Measurements from ENCODE around the gene USP9Y.
"Not testable (repeated sequence)": the region's sequence is repeated elsewhere in the genome, so short reads cannot be mapped to it uniquely, and the experiment has no call there.

USP9Y gene, protein sequence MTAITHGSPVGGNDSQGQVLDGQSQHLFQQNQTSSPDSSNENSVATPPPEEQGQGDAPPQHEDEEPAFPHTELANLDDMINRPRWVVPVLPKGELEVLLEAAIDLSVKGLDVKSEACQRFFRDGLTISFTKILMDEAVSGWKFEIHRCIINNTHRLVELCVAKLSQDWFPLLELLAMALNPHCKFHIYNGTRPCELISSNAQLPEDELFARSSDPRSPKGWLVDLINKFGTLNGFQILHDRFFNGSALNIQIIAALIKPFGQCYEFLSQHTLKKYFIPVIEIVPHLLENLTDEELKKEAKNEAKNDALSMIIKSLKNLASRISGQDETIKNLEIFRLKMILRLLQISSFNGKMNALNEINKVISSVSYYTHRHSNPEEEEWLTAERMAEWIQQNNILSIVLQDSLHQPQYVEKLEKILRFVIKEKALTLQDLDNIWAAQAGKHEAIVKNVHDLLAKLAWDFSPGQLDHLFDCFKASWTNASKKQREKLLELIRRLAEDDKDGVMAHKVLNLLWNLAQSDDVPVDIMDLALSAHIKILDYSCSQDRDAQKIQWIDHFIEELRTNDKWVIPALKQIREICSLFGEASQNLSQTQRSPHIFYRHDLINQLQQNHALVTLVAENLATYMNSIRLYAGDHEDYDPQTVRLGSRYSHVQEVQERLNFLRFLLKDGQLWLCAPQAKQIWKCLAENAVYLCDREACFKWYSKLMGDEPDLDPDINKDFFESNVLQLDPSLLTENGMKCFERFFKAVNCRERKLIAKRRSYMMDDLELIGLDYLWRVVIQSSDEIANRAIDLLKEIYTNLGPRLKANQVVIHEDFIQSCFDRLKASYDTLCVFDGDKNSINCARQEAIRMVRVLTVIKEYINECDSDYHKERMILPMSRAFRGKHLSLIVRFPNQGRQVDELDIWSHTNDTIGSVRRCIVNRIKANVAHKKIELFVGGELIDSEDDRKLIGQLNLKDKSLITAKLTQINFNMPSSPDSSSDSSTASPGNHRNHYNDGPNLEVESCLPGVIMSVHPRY (N-terminal part only)

GRCh38 chrY:12701181-12701695 lies at the start of gene USP9Y:
Gene USP9Y, plus strand, starts transcription at chrY:12701231. Its CDS starts 8,217 bp downstream, at chrY:12709448.
- no peak for DNase-seq

DNA sequence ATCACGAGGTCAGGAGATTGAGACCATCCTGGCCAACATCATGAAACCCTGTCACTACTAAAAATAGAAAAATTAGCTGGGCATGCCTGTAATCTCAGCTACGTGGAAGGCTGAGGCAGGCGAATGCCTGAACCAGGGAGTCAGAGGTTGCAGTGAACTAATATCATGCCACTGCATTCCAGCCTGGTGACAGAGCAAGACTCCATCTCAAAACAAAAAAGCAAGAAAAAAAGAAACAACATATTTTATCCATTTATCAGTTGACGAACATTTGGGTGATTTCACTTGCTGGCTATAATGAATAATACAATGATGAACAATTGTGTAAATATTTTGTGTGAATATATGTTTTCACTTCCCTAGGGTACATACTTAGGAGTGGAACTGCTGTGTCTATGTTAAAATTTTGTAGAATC lies 49.4 kb upstream of the USP9Y start:
- DNase-seq: no peak

- DNase-seq: peak; percentile 60
Measured at GRCh38 chrY:12661745-12662681, 39.0 kb upstream of the USP9Y start.

DNA sequence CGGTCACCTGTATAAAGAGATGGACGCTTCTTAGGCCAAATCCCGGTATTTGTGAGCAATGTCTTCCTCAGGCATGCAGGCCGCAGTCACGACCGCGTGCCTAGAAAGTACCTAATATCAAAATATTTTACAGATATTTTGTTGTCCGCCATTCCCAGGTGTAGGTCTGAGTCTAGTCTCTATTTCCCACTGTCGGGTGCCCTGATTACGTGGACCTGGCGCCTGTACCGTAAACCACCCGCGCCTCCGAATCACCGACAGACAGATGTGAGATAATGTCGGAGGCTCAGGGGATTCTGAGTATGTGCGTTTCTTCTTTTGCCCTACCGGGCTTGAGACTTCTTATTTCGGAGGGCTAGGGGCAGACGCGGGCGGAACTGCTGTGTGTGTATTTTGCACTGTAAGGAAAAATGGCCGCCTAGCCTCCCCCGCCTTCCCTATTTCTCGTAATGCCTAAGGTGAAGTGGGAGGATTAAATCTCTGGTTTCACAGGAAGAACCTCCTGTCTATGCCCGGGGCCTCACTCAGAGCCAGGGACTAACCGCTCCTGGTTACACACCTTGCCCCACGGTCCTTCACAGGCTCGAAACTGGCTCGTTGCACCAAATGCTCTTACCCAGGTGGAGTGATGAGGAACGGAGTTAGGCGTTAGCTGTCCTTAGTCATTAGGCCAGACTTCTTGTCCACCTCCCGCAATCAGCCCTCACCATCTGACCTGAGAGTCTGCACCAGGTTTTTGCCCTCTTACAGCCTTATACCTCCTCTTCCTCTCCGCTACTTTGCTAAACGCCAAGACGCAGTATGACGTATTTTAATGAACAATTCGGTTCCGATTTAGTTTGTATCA lies 38.1 kb upstream of the USP9Y start:
- DNase-seq: peak; percentile 53

GRCh38 chrY:12663845-12664244 lies 37.2 kb upstream of the USP9Y start:
- not testable (repeated sequence) for DNase-seq

- DNase-seq: no peak
Measured at GRCh38 chrY:12678111-12678510, 22.9 kb upstream of the USP9Y start.

DNA sequence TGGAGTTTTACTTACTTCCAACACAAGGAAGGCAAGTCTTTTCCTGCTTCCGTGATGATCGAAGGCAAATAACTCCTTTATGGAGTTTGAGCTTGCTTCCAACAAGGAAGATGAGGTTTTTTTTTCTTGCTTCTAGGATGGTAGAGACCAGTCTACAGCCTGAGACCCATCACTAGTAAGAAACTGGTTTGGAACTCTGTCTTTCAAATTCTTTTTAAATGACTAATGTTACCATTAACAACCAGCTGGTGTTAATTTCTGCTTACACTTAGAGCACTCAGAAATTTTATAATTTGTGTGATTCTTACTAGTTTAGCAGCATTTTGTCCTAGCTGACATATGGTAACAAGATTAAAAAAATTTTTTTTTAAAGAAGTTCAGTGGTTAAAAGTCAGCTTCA lies 19.5 kb upstream of the USP9Y start:
- DNase-seq: no peak

- no peak for DNase-seq
Measured at GRCh38 chrY:12688337-12688736, 12.7 kb upstream of the USP9Y start.

DNA sequence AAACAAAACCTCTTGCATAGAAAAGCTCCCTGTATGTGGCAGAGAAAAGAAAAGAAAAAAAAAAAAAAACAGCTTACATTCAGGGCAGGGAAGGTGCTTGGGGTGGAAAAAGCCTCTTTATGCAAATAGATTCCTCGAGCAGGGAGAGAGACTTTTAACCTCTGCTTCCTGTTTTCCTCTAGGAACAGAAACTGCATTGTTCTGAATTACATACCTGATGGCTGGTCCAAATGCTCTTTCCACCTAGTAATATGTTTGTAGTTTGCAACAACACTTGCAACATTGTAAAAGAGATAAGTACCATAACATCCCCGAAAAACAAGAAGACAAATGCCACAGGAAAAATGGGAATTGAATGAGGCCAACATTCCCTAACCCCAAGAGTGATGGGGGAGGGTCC lies 944 bp upstream of the USP9Y start:
- no peak for DNase-seq

DNA sequence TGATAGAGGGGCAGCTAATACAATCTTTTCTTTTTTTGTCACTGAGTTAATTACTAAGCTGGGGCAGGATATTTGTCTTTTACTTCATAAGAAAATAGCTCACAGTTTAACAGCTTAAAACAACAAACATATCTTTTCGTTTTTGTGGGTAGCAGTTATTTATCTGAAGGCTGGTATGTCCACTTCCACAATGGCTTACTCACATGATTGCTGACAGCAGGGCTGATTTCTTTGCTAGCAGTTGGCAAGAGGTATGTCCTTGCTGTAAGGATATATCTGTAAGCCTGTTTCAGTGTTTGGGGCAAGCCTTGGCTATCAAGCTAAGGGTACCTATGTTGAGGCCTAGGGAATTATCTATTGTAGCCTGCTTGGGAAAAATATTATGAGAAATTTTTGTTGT lies 1.1 kb downstream of the USP9Y start:
- DNase-seq: no peak

- peak; percentile 9 for DNase-seq
Measured at GRCh38 chrY:12710460-12710859, 9.4 kb downstream of the USP9Y start.

DNA sequence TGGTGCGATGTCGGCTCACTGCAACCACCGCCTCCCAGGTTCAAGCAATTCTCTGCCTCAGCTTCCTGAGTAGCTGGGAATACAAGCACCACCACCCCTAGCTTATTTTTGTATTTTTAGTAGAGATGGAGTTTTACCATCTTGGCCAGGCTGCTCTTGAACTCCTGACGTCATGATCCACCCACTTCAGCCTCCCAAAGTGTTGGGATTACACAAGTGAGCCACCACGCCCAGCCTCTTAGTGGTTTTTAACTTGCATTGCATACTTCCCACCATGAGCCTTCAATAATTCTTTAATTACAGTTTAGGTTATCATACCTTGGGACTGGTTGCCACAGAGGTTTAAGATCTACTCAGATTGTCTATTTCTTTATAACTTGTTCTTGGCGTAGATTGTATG lies 14.3 kb downstream of the USP9Y start:
- no peak for DNase-seq

DNA sequence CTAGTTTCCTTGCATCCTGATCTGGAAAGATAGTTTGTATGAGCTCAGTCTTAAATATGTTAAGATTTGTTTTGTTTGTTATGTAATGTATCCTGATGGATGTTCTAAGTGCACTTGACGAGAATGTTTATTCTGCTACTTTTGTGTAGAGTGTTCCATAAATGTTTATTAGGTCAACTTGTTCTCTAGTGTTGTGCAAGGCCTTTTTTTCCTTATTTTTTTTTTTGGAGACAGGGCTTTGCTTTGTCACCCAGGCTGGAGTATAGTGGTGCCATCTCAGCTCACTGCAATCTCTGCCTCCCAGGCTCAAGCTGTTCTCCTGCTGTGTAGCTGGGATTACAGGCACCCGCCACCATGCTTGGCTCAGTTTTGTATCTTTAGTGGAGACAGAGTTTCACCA lies 28.7 kb downstream of the USP9Y start:
- DNase-seq: no peak

DNA sequence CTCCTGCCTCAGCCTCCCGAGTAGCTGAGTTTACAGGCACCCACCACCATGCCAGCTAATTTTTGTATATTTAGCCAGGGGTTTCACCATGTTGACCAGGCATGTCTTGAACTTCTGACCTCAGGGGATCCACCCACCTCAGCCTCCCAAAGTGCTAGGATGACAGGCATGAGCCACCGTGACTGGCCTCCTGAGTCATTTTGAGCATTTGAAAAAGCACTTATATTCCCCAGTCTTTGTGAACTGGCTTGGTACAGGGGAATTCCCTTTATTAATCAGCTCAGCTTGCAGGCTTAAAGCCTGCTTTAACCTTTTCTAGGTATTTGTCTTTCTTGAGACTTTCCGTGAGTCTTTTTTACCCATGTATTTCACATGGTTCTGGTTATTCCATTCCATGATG lies 32.6 kb downstream of the USP9Y start:
- no peak for DNase-seq

DNA sequence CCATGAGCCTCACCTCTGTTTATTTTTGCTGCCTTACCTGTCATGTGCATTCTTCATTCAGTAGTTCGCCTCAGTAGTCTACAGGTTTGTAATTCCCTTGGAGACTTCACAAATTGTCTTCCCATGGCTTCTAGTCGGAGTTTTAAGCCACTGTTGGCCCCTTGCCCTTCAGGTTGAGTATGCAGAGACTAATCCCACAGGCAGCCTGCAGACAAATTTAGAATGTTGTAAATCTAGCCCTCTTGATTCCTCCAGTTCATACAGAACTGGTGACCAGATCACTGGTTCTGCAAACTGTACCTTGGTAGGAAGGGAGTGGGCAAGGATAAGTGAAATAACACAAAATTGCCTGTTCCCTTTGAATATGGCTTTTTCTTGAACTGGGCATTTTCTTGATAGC lies 33.0 kb downstream of the USP9Y start:
- no peak for DNase-seq

GRCh38 chrY:12741414-12741813 lies 40.4 kb downstream of the USP9Y start:
- peak; percentile 41 for DNase-seq

- DNase-seq: peak; percentile 55
Measured at GRCh38 chrY:12742725-12743124, 41.7 kb downstream of the USP9Y start.

DNA sequence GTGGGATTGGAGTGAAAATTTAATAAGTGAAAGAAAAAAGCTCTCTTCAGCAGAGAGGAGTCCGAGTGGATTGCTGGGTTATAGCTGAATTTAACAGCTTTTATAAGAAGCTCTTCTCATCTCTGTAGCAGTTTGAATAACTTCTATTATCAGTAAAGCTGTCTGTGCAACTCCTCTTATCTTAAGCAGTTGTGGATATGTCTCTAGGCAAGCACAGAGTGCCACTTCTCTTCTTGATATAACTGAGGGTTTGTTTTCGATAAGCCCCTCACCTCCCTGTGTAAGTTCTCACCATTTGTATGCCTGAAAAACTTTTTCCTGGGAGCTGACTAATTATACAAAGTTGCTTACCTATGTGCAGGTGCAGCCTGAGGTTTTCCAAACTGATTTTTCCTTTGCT lies 43.1 kb downstream of the USP9Y start:
- DNase-seq: peak; percentile 56

- DNase-seq: no peak
Measured at GRCh38 chrY:12749293-12749692, 48.3 kb downstream of the USP9Y start.

- no peak for DNase-seq
Measured at GRCh38 chrY:12752856-12753255, 51.8 kb downstream of the USP9Y start.

DNA sequence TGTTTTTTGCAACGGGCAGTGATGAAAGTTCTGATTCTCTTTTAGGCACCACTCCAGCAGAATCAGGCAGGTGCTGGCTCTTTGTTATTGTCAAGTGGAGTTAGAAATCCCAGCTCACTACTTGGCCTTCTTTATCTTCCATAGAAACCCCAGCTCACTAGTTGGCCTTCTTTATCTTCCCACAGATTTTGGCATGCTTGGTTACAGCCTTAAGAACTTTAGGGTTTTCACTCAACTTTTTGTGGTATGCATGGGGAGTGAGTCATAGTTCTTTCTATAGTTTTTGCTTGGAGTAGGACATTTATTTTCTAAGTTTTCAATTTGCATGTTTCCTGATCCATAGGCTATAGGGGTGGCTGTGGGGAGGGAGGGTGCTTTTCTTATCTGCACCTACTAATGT lies 55.0 kb downstream of the USP9Y start:
- no peak for DNase-seq

All from hematopoietic multipotent progenitor cell treated with erythropoietin and hydrocortisone succinate and interleukin-3 and kit ligand, for 6 days (in vitro differentiated cells).